Activated CD8-positive, alpha-beta T cell treated with anti-CD3 and anti-CD28 coated beads for 36 hours (primary cell): ENCODE results near the gene SMIM3. TPM values are rescaled to one million over a fixed set of nuclear protein-coding genes. Genes with fewer than 3 reads are reported as not detected.
"Not testable (repeated sequence)": the region's sequence is repeated elsewhere in the genome, so short reads cannot be mapped to it uniquely, and the experiment has no call there.

ENCODE experiments used
- ATAC-seq: fragments of 200-7000 bp; cut with Tn5 transposase; one replicate; pipeline ENCODE4 v1.10.0; 2021; ENCODE audit warnings: mild to moderate bottlenecking, moderate library complexity
- CTCF ChIA-PET: fragments of 350-600 bp; sonication (Branson Sonifier 250); formaldehyde crosslinking; loops from one replicate; lab custom pipeline; 2021; ENCODE audit warnings: antibody characterized with exemption; lab: Charles Lee
- POLR2A ChIA-PET: fragments of 350-600 bp; sonication (Branson Sonifier 250); formaldehyde crosslinking; loops from one replicate; lab custom pipeline; 2021; ENCODE audit warnings: antibody characterized with exemption; lab: Charles Lee
- DNase-seq: peaks from one replicate; pipeline ENCODE4 v3.0.0-alpha.2; 2020
- H3K27ac Mint-ChIP-seq: one replicate; pipeline ENCODE4 v1.8.0; 2021; ENCODE audit warnings: mild to moderate bottlenecking, mixed read lengths
- H3K27me3 Mint-ChIP-seq: one replicate; pipeline ENCODE4 v1.8.0; 2021; ENCODE audit warnings: mixed read lengths
- H3K36me3 Mint-ChIP-seq: one replicate; pipeline ENCODE4 v1.8.0; 2021; ENCODE audit warnings: low read depth, mixed read lengths
- H3K4me1 Mint-ChIP-seq: one replicate; pipeline ENCODE4 v1.8.0; 2021; ENCODE audit warnings: low read depth, mixed read lengths
- H3K4me3 Mint-ChIP-seq: one replicate; pipeline ENCODE4 v1.8.0; 2021; ENCODE audit warnings: mild to moderate bottlenecking, moderate library complexity, mixed read lengths
- H3K9me3 Mint-ChIP-seq: one replicate; pipeline ENCODE4 v1.8.0; 2021; ENCODE audit warnings: mixed read lengths
- intact Hi-C: fragments of 100-400 bp; cut with micrococcal nuclease; formaldehyde crosslinking; loops from one replicate; pipeline ENCODE4 v1.10.0; 2022
- total RNA-seq, 2 experiments: library from RNA; stranded (reverse); gene quantifications; one replicate each; pipeline ENCODE4 v1.2.3, GENCODE V29; 2021
- TF ChIP-seq, protein P1 (sequence below): fragments of 200-600 bp; IDR thresholded peaks from one replicate; pipeline ENCODE4 v1.8.0; 2022; ENCODE audit warnings: antibody characterized with exemption, mild to moderate bottlenecking

Gene SMIM3
- total RNA-seq, 2 experiments from 2014 or later = 8.6 to 8.8 TPM

DNA sequence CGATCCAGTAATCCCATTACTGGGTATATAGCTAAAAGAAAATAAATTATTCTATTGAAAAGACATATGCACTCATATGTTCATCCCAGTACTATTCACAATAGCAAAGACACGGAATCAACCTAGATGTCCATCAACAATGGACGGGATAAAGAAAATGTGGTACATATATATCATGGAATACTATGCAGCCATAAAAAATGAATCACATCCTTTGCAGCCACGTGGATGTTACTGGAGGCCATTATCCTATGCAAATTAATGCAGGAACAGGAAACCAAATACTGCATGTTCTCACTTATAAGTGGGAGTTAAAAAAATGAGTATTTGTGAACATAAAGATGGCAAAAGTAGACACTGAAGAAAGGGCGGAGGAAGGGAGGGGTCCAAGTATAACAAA lies 51.2 kb downstream of the SMIM3 start:
- Mint-ChIP-seq H3K36me3 (no peaks in the 10 kb centered on the region), H3K4me1 (no peaks in the 10 kb centered on the region), H3K27ac (no peak overlapping the region), H3K27me3 (no peaks in the 10 kb centered on the region), H3K4me3 (no peak overlapping the region), H3K9me3 (peaks cover 29% of the 10 kb centered on the region)
- TF ChIP-seq, protein P1, sequence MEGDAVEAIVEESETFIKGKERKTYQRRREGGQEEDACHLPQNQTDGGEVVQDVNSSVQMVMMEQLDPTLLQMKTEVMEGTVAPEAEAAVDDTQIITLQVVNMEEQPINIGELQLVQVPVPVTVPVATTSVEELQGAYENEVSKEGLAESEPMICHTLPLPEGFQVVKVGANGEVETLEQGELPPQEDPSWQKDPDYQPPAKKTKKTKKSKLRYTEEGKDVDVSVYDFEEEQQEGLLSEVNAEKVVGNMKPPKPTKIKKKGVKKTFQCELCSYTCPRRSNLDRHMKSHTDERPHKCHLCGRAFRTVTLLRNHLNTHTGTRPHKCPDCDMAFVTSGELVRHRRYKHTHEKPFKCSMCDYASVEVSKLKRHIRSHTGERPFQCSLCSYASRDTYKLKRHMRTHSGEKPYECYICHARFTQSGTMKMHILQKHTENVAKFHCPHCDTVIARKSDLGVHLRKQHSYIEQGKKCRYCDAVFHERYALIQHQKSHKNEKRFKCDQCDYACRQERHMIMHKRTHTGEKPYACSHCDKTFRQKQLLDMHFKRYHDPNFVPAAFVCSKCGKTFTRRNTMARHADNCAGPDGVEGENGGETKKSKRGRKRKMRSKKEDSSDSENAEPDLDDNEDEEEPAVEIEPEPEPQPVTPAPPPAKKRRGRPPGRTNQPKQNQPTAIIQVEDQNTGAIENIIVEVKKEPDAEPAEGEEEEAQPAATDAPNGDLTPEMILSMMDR = no peak
- DNase-seq (no peak), ATAC-seq (no peak)
- ChIA-PET CTCF (no interaction called here), POLR2A (no interaction called here)
- intact Hi-C loops = no loop called here

DNA sequence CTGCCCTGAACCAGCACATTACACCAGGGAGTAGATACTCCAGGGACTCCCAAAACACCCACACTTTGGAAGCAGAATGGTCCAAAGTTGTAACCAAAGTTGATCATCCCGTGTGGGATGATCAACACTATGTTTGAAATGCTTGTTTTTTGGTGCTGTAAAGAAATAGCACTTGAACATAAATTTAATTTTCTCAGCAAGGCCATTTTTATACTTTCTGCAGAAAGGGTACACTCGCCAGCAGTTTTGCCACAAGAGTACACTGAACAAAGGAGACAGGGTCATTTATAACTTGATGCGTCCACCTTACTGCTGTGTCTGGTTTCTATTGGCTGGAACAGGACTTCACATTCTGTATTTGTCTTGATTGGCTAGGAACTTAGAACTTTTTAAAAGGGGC lies 53.3 kb downstream of the SMIM3 start:
- ATAC-seq, DNase-seq, POLR2A ChIA-PET, H3K27me3 Mint-ChIP-seq, H3K4me1 Mint-ChIP-seq, CTCF ChIA-PET, H3K4me3 Mint-ChIP-seq, H3K27ac Mint-ChIP-seq, H3K36me3 Mint-ChIP-seq, intact Hi-C loops: not testable (repeated sequence)
- peaks cover 29% of the 10 kb centered on the region for H3K9me3 Mint-ChIP-seq

- H3K27ac Mint-ChIP-seq = no peak overlapping the region
- H3K36me3 Mint-ChIP-seq = no peaks in the 10 kb centered on the region
- no peaks in the 10 kb centered on the region for H3K4me1 Mint-ChIP-seq
- TF ChIP-seq, protein P1 = no peak
- no peak overlapping the region for H3K4me3 Mint-ChIP-seq
- intact Hi-C loops = no loop called here
- POLR2A ChIA-PET = no interaction called here
- no peak for DNase-seq
- H3K9me3 Mint-ChIP-seq = peaks cover 15% of the 10 kb centered on the region
- CTCF ChIA-PET = no interaction called here
- H3K27me3 Mint-ChIP-seq = peaks cover 1% of the 10 kb centered on the region
- ATAC-seq = no peak
Observed at GRCh38 chr5:150836064-150836463, 57.5 kb downstream of the SMIM3 start.

DNA sequence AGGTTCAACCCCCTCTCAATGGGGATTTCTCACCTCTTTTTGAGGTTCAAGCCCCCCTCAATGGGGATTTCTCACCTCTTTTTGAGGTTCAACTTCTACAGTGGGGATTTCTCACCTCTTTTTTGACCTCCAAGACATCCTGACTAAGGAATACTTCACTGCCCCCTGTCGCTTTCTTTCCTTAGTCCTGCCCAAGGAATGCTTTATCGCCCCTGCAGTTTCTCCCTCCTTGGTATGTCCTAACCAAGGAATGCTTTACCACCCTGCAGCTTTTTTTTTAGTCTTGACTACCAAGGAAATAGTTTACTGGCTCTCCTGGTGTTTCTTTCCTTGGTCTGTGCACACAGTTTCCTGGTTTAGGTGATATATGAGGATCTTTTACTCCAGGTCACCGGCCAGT lies 58.1 kb downstream of the SMIM3 start:
- no peak overlapping the region for H3K4me3 Mint-ChIP-seq
- ChIA-PET CTCF (no interaction called here), POLR2A (no interaction called here)
- no peak overlapping the region for H3K27ac Mint-ChIP-seq
- ATAC-seq = no peak
- H3K4me1 Mint-ChIP-seq = no peaks in the 10 kb centered on the region
- intact Hi-C loops = no loop called here
- DNase-seq = no peak
- H3K9me3 Mint-ChIP-seq = peaks cover 11% of the 10 kb centered on the region
- TF ChIP-seq, protein P1 = no peak
- H3K27me3 Mint-ChIP-seq = peaks cover 1% of the 10 kb centered on the region
- H3K36me3 Mint-ChIP-seq = no peaks in the 10 kb centered on the region

GRCh38 chr5:150845185-150845859 lies 66.8 kb downstream of the SMIM3 start:
- DNase-seq, H3K36me3 Mint-ChIP-seq, H3K4me3 Mint-ChIP-seq, ATAC-seq, H3K9me3 Mint-ChIP-seq, H3K27ac Mint-ChIP-seq, H3K27me3 Mint-ChIP-seq: not testable (repeated sequence)
- peaks cover 19% of the 10 kb centered on the region for H3K4me1 Mint-ChIP-seq
- ChIA-PET POLR2A (interaction anchor here (2.2 kb wide), 1 partner anchor 145 kb away, joined by 19 read pairs; the partner anchor contains the start of gene RBM22), CTCF (interaction anchor here (1.0 to 3.5 kb wide), 14 partner anchors 10 to 386 kb away, joined by 3 to 63 read pairs (median 12); partner anchors contain the start of genes DCTN4, RBM22 and SMIM3)
- intact Hi-C loops = loop anchor here (5.0 kb wide), 1 partner anchor 388 kb away; no protein-coding TSS in a partner anchor

- peak; percentile 21 for ATAC-seq
- H3K36me3 Mint-ChIP-seq, H3K9me3 Mint-ChIP-seq, H3K27me3 Mint-ChIP-seq, DNase-seq: not testable (repeated sequence)
- Mint-ChIP-seq H3K4me1 (peaks cover 19% of the 10 kb centered on the region), H3K4me3 (peak within 1 kb of the TSS; percentile 76), H3K27ac (peak within 1 kb of the TSS; percentile 85)
- ChIA-PET POLR2A (interaction anchor here (0.7 to 2.2 kb wide), 14 partner anchors 14 to 389 kb away, joined by 3 to 19 read pairs (median 4); partner anchors contain the start of genes DCTN4 and RBM22), CTCF (interaction anchor here (0.7 to 3.5 kb wide), 32 partner anchors 9 to 389 kb away, joined by 3 to 63 read pairs (median 6); partner anchors contain the start of genes DCTN4, RBM22 and SMIM3)
- intact Hi-C loops = loop anchor here (2.0 to 5.0 kb wide), 3 partner anchors 45 to 389 kb away; no protein-coding TSS in a partner anchor
Observed at GRCh38 chr5:150846308-150846653, 67.7 kb downstream of the SMIM3 start, which contains the start of gene IRGM. TSS of gene IRGM (plus strand) at chr5:150846521. CDS start at chr5:150848124, 1,603 bp downstream.

Other genes with a start within 250 kb of the SMIM3 start
- gene SYNPO, start 138.1 kb upstream of the SMIM3 start, total RNA-seq = under 1 TPM; 0.18 to 0.22 TPM
- under 1 TPM; 0.11 to 0.20 TPM for gene MYOZ3, start 117.5 kb upstream of the SMIM3 start, total RNA-seq
- 10 to 100 TPM; 53.1 to 59.7 TPM for gene RBM22, start 77.7 kb upstream of the SMIM3 start, total RNA-seq
- gene DCTN4, start 19.7 kb upstream of the SMIM3 start, total RNA-seq = 10 to 100 TPM; 30.1 to 35.5 TPM
- 1 to 10 TPM; 1.4 to 2.4 TPM for gene IRGM, start 67.8 kb downstream of the SMIM3 start, total RNA-seq
- 1 to 10 TPM; 1.1 to 1.2 TPM for gene ZNF300, start 126.2 kb downstream of the SMIM3 start, total RNA-seq
- not detected for gene GPX3, start 241.8 kb downstream of the SMIM3 start, total RNA-seq